Endometrial microvascular endothelial cells (primary cell): ENCODE measurements around the gene PEX26. TPM values are rescaled to one million over a fixed set of nuclear protein-coding genes. Genes with fewer than 3 reads are reported as not detected.
"Not testable (repeated sequence)": the region's sequence is repeated elsewhere in the genome, so short reads cannot be mapped to it uniquely, and the experiment has no call there.

ENCODE experiments used
- in situ Hi-C: cut with HindIII; loops from 2 replicates; pipeline ENCODE4 v1.10.0; 2017; ENCODE audit warnings: low sequenced_read_pairs, low pct_unique_long_range_greater_than_20kb; ENCODE audit errors: inconsistent ontology term
- total RNA-seq: library from RNA; depleted of rRNA; stranded (reverse); fragments of >200 nt; gene quantifications from one replicate; pipeline ENCODE4 v1.2.3, GENCODE V29; 2015; ENCODE audit errors: inconsistent ontology term

The PEX26 gene
- 25.6 TPM for total RNA-seq

- in situ Hi-C loops = no loop called here
Measured at GRCh38 chr22:18077639-18078328, at the start of gene PEX26. Gene PEX26 (plus strand): TSS chr22:18077990. CDS start chr22:18078377, 387 bp downstream.

GRCh38 chr22:18028817-18029527 is 48.8 kb upstream of the PEX26 start:
- in situ Hi-C loops = no loop called here

GRCh38 chr22:18029686-18030267 is 48.0 kb upstream of the PEX26 start:
- in situ Hi-C loops = no loop called here

GRCh38 chr22:18031695-18032454 is 45.9 kb upstream of the PEX26 start:
- in situ Hi-C loops = no loop called here

- in situ Hi-C loops = no loop called here
Measured at GRCh38 chr22:18032455-18033101, 45.2 kb upstream of the PEX26 start.

GRCh38 chr22:18033204-18033998 is 44.4 kb upstream of the PEX26 start:
- in situ Hi-C loops = no loop called here

GRCh38 chr22:18034076-18034475 is 43.7 kb upstream of the PEX26 start:
- in situ Hi-C loops = no loop called here

- in situ Hi-C loops = no loop called here
Measured at GRCh38 chr22:18035751-18036150, 42.0 kb upstream of the PEX26 start.

GRCh38 chr22:18040898-18041297 is 36.9 kb upstream of the PEX26 start:
- in situ Hi-C loops = not testable (repeated sequence)

GRCh38 chr22:18042685-18043084 is 35.1 kb upstream of the PEX26 start:
- in situ Hi-C loops = no loop called here

- in situ Hi-C loops = no loop called here
Measured at GRCh38 chr22:18044548-18045271, 33.1 kb upstream of the PEX26 start.

- in situ Hi-C loops = no loop called here
Measured at GRCh38 chr22:18045794-18046193, 32.0 kb upstream of the PEX26 start.

- in situ Hi-C loops = no loop called here
Measured at GRCh38 chr22:18048041-18048440, 29.7 kb upstream of the PEX26 start.

GRCh38 chr22:18048441-18048898 is 29.3 kb upstream of the PEX26 start:
- in situ Hi-C loops = no loop called here

GRCh38 chr22:18050065-18050464 is 27.7 kb upstream of the PEX26 start:
- in situ Hi-C loops = no loop called here

GRCh38 chr22:18051113-18051512 is 26.7 kb upstream of the PEX26 start:
- in situ Hi-C loops = not testable (repeated sequence)

GRCh38 chr22:18053216-18053946 is 24.4 kb upstream of the PEX26 start:
- in situ Hi-C loops = not testable (repeated sequence)
